GM19468 (cell line): Measurements from ENCODE around the gene CHRM5.
"Not testable (repeated sequence)": the region's sequence is repeated elsewhere in the genome, so short reads cannot be mapped to it uniquely, and the experiment has no call there.

ENCODE experiments used
- ATAC-seq: cut with Tn5 transposase; IDR thresholded peaks from one replicate; pipeline ENCODE4 v1.9.1; 2021; ENCODE audit warnings: mild to moderate bottlenecking, moderate library complexity, moderate number of reproducible peaks; ENCODE audit not compliant: unreplicated experiment; ENCODE audit errors: extremely low read depth

Gene CHRM5

DNA sequence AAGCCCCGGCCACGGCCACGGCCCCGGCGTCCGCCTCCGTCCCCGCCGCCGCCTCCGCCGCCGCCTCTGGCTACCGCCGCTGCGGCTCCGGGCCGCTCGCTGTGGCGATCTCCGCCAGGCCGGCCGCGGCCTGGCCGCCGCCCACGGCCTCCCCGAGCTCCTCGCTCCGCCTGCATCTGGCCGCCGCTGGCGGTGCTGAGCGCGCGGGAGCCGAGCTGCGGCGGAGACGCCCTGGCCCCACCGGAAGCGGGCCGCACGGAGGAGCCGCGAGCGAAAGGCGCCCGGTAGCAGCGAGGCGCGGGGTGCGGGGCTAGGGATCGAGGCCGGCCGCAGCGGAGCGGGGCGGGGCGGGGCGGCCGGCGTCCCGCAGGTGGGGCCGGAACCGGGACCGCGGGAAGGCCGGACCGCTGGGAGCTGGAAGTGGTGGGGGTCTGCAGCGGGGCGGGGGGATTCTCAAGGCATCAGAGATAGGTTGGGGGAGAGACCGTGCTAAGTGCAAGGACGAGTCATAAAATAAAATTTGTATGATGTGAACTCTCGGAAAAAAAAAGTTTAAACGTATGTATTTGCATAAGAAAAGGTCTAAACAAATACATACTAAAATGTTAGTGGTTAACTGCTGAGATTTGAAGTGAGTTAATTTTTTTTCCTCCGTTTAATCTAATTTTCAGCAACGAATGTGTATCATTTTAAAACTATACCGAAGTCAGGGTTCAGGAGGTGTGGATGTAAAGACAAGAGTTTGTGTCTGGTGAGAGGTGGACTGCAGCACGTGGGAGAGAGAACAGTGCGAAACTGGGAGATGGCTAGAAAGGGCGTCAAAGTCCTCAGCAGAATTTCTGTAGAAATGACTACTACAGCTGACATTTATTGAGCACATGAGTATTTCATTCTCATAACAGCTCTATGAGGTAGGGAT is 70.8 kb downstream of the CHRM5 start, which contains the start of gene AVEN:
Gene AVEN (minus strand): TSS at position 334 of the 919 bp plus-strand sequence. CDS start 158 bp downstream, at position 176.
- peak; percentile 29 for ATAC-seq

DNA sequence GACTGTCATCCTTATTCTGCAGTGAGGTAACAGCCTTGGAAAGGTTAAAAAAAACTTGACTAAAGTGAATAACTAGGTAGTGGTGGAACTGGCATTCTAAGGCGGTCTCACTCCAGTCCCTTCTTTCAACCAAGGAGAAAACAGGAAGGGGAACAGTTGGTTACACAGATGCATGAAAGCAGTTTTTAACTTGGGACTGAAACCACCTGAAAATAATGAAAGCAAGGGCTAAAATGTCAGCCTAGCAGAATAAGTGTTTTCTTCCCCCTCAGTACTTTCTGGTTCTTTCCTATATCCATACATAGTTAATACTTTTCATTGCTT is 71.5 kb downstream of the CHRM5 start:
- no peak for ATAC-seq

DNA sequence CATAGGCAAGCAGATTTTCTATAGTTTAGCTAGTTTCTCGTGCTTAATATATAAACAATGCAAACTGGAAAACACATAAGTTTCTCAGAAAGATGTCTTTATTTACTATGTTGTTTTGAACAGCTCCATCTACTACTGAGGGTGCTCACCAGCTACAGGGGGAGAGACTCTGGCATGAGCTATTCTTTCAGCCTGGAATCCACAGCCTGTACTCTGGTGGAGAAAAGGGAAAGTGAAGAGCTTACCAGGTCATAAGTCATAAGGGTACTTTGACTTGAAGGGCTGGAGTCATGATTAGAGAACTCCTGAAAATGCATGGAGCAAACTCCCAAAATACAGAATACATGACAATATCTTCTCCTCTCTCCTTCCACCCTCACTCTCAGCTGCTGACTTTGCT is 75.1 kb downstream of the CHRM5 start:
- ATAC-seq: no peak

DNA sequence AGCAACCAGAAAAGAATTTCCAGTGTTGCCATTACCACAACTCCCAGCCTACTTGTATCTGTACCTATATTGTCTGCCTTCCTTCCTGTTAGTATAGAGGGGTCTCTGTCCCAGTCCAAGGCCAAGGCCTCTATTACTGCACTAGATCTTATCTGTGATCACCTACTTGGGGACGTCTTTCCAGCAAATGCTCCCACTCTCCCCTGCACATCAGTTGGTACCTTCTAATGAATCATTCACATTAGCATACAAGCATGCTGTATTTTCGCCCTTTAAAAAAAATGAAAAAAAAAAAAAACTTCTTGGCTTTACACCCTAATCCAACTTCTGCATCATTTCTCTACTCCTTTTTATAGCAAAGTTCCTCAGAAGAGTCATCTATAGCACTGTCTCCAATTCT is 75.5 kb downstream of the CHRM5 start:
- no peak for ATAC-seq

DNA sequence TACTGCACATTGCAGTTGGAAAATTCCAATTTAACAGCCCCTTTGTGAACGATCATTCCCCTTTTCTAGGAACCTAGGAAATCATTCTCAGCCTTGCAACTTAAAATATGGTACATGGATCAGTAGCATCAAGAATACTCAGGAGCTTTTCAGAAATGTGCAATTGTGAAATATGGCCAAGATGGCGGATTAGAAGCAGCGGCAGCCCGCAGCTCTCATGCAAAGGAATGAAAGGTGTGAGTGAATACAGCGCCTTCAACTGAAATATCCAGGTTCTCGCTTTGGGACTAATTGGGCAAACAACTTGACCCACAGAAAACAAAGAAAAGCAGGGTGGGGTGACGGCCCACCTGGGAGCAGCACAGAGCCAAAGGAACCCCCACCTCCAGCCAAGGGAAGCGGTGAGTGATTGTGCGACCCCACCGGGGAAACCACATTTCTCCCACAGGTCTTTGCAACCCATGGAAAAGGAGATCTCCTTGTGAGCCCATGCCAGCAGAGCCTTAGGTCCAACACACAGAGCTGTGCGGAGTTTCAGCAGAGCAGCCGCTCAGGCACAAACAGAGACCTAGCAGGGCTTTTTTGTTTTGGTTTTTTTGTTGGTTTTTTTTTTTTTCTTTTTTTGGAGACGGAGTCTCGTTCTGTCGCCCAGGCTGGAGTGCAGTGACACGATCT is 78.3 kb downstream of the CHRM5 start:
- no peak for ATAC-seq

DNA sequence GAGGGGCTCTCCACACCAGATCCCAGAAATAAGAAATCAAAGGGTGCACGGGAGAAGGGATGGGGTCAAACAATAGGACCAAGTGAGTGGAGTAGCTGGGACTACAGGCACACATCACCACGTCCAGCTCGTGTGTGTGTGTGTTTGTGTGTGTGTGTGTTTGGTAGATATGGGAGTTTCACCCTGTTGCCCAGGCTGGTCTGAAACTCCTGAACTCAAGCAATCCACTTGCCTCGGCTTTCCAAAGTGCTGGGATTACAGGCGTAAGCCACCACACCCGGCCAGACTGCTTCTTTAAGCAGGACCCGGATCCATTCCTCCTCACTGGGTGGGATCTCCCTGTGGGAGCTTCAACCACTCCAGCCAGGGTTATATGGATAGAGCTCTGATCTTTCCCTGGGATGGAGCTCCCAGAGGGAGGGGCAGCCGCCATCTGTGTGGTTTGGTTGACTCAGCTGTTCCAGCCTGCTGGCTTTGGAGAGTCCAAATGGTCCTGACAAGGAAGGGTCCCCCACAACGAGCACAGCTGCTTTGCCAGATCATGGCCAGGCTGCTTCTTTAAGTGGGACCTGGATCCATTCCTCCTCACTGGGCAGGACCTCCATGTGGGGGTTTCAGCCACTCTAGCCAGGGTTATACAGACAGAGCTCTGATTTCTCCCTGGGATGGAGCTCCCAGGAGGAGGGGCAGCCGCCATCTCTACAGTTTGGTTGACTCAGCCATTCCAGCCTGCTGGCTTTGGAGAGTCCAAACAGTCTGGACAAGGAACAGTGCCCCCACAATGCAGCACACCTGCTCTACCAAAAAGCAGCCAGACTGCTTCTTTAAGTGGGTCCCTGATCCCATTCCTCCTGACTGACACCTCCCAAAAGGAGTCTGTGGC is 79.8 kb downstream of the CHRM5 start:
- ATAC-seq: no peak

DNA sequence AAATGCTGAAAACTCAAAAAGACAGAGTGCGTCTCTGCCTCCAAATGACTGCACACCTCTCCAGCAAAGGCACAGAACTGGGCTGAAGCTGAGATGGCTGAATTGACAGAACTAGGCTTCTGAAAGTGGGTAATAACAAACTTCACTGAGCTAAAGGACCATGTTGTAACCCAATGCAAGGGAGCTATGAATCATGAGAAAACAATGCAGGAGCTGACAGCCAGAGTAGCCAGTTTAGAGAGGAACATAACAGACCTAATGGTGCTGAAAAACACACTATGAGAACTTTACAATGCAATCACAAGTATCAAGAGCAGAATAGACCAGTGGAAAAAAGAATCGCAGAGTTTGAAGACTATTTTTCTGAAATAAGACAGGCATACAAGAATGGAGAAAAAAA is 80.8 kb downstream of the CHRM5 start:
- ATAC-seq: no peak

DNA sequence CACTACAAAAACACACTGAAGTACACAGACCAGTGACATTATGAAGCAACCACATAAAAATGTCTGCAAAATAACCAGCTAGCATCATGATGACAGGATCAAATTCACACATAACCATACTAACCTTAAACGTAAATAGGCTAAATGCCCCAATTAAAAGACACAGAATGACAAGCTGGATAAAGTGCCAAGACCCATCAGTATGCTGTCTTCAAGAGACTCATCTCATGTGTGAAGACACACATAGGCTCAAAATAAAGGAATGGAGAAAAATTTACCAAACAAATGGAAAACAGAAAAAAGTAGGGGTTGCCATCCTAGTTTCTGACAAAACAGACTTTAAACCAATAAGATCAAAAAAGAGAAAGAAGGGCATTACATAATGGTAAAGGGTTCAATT is 82.1 kb downstream of the CHRM5 start:
- not testable (repeated sequence) for ATAC-seq

DNA sequence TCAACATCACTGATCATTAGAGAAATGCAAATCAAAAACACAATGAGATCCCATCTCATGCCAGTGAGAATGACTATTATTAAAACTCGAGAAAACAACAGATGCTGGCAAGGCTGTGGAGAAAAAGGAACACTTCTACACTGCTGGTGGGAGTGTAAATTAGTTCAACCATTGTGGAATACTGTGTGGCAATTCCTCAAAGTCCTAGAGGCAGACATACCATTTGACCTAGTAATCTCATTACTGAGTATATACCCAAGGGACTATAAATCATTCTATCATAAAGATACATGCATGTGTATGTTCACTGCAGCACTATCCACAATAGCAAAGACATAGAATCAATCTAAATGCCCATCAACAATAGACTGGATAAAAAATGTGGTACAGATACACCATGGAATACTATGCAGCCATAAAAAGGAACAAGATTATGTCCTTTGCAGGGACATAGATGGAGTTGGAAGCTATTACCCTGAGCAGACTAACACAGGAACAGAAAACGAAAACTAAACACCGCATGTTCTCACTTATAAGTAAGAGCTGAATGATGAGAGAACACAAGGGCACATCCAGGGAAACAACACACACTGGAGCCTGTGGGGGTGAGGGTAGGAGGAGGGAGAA is 85.9 kb downstream of the CHRM5 start:
- ATAC-seq: no peak

DNA sequence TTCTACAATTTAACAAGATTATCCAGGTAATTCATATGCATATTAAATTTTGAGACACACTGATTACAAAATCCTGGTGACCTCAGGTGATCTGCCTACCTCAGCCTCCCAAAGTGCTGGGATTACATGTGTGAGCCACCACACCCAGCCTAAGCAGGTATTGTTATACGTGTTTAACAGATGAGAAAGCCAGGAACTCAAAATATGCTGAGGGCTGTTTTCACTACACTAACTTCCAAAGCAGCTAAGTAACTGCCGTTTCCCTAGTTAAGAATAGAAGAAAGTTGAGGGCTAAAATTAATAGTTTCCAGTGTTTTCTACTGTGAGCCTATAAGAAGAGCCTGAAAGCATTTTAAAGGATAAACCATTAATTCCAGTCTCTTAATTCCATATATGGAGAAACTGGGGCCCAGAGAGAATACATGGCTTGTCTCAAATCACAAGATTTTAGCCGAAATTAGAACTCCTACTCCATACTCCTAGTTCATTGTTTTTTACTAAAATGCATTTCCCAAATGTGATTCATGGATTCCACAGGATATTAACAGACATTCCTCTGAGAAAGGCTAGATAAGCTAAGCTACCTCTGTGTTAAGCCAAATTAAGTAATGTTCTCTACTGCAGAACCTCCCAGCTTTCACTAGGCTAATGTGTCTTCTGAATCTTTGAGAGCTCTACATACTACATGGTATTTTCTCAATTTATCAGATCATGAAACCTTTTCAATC is 87.7 kb downstream of the CHRM5 start:
- ATAC-seq: no peak

DNA sequence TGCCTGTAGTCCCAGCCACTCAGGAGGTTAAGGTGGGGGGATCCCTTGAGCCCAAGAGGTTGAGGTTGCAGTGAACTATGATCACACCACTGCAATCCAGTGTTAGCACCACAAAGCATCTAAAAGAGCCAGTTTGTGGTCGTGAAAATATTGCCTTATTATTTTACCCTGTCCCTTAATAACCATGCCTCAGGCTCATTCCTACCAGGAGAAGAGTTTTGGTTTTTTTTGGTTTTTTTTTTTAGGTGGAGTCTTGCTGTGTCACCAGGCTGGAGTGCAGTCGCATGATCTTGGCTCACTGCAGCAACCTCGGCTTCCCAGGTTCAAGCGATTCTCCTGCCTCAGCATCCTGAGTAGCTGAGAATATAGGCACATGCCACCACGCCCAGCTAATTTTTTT is 88.6 kb downstream of the CHRM5 start:
- ATAC-seq: no peak

DNA sequence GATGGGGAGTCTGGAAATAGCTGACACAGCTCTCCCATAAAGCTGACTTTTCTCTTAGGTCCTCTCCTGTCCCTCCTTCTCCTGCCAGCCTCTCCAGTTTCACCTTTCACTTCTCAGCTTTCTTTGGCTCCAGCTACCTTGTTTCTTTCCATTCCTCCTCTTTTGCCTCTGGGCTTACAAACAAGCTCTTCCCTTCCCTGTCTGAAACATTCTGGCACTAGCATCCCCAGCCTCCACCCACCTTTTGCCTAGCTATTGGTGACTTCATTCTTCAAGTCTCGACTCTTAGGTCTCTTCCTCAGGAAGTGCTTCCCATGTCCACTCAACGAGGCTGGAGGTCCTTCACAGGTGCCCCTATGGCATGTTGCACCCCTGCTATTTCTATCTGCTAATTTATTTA is 91.2 kb downstream of the CHRM5 start:
- no peak for ATAC-seq

DNA sequence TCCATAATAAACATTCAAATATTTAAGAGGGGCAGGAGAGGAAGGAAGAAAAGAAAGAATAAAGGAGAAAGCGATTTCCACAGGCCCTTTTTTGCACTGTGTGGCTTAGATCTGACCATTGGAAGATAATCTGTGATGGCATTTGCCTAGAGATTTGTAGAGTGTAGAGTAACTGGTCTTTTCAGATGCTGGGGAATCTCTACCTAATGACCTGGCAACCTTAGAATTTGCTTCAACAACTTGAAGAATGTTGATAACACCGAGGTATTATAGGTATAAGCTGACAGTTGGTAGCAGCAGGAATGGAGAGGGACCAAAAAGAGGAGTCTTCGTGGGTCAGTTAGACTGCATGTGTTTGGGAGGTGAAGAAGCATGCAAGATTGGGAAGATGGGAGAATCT is 91.6 kb downstream of the CHRM5 start:
- ATAC-seq: no peak

DNA sequence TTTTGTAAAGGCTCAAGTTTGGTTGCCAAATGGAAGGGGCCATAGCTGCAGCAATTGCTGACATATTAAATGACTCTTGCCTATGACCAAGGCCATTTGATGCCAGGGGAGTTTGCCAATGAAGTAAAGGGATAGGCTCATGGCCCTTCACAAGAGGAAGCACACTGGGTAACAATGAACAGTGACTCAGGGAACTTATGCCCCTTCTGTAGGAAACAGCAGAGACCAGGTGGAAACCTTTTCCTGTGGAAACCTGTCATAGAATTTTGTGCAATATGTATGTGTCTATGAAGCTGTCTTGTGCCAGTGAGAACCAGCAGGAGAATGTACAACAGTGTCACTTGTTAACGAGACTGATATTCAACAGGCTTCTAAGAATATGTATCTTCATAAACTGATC is 96.1 kb downstream of the CHRM5 start:
- no peak for ATAC-seq

DNA sequence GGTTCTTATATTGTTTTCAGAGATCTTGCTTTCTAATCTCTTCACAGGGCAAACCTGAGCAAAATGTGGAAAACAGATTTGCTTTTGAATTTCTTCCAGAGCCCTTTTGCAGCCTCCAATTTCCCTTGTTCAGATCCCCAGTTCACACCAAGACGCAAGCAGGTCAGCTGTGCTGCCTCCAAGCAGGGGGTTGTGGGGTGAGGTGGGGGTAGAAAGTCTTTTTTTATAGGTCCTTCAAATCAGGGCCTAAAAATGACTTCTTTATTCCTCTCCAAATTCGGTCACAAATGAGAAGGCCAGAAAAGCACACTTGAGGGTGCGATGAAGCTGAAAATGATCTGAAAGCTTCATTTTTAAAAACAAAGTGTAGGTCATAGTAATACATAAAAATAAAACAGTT is 97.0 kb downstream of the CHRM5 start:
- ATAC-seq: no peak

DNA sequence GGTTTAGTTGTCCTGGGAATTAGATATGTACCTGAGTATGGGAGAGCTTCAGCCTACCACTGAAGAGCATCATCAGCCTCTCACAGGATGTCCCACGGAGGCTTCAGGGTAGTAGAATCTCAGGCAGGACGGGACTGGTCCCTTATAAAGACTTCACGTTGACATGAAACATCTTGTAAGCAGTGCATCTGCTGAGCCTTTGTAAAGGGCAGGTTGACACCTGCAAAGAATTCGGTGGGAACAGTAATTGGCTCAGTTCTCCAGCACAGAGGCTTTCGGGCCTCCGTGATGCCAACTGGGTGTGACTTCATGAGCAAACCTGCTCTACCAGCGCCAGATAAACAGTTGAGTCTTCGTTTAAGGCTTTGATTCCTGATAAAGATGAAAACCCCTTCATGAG is 97.6 kb downstream of the CHRM5 start:
- ATAC-seq: no peak

DNA sequence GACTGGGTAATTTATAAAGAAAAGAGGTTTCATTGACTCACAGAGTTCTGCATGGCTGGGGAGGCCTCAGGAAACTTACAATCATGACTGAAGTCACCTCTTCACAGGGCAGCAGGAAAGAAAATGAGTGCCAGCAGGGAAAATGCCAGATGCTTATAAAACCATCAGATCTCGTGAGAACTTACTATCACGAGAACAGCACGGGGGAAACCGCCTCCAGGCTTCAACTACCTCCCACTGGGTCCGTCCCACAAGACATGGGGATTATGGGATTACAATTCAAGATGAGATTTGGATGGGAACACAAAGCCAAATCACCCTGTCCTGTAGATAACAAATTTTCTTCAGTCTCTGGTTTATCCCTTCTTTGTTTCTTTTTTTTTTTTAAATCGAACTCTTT is 101.7 kb downstream of the CHRM5 start:
- no peak for ATAC-seq

DNA sequence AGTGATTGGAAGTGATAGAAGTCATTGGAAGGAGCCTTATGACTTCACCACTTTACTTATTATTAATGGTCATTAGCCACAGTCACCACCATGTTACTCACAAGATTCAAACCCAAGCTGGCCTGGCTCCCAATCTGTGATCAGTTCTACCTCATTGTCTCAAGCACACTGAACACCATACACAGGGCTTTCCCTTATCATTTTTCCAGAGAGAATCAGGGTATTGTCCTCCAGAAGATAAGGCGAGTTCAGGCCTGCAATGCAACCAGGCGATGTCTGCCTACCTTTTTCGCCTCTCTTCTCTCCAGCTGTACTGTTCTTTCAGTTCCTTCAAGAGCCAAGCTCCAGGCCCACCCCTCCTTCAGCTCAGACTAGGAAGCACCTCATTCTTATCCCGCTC is 108.5 kb downstream of the CHRM5 start:
- no peak for ATAC-seq

DNA sequence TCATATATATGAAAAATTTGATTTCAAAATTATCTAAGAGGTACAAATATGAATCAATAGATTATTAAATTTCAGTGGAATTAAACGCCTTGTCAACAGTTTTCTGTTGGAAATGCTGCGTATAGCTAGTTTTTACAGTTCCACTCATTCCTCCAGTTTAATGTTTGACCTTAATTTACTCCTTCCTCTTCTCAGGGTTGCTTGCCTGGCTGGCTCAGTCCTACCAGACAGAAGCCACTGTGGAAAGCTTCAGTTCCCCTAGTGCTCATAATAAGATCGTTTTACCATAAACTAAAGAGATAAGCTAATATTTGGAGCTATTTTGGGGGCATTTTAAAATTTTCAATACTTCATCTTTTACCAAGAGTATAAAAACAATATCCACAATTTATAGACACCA is 110.6 kb downstream of the CHRM5 start:
- ATAC-seq: no peak

DNA sequence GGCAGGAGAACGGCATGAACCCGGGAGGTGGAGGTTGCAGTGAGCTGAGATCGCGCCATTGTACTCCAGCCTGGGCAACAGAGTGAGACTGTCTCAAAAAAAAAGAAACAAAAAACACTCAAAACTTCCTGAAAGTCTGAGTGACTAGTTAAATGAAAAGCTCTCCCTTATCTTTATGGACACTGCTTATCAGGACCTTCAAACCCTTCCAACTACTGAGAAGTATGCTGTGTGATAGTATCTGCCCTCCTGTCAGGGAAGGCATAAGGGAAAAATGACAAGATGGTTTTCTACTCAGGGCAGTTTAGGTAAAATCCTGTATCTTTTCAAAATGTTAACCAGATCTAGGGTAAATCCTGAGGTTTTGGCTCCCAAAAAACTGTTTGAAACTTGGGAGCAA is 111.6 kb downstream of the CHRM5 start:
- ATAC-seq: no peak
